ENCODE measurements around the gene SLC35A3. TPM values are rescaled to one million over a fixed set of nuclear protein-coding genes. Genes with fewer than 3 reads are reported as not detected.

Gene SLC35A3
- total RNA-seq, 1 experiment from 2014 or later, result 21.6 TPM

GRCh38 chr1:99979091-99979490 lies 9.3 kb downstream of the SLC35A3 start:
- Histone ChIP-seq H3K79me2 (ENCODE audit: insufficient read depth, low read length) (peaks cover 29% of the 10 kb centered on the region), H3K9ac (ENCODE audit: low read length) (no peak overlapping the region), H4K20me1 (ENCODE audit: insufficient read depth) (no peaks in the 10 kb centered on the region; the same call in 1 of the 2 replicates), H3K9me3 (ENCODE audit: control insufficient read depth in 1 of 2, insufficient read depth in 1 of 2, low read depth in 1 of 2, low read length in 2 of 2) (no peaks in the 10 kb centered on the region), H3K27me3 (ENCODE audit: insufficient read depth, low read length) (no peaks in the 10 kb centered on the region), H2AFZ (ENCODE audit: low read depth, low read length, poor library complexity, severe bottlenecking) (no peak overlapping the region), H3K27ac (ENCODE audit: low read depth, low read length) (no peak overlapping the region), H3K4me2 (ENCODE audit: low read length) (no peak overlapping the region), H3K4me1 (ENCODE audit: control insufficient read depth in 1 of 2, insufficient read depth in 2 of 2, low read length in 2 of 2) (peaks cover 0 to 2% of the 10 kb centered on the region in 2 experiments; a peak in 2 of 4 replicates), H3K9me2 (ENCODE audit: insufficient read depth) (no peaks in the 10 kb centered on the region), H3K4me3 (replicated peaks in 1 of 2; ENCODE audit: low read depth in 1 of 2, low read length in 2 of 2) (no peak overlapping the region), H3K36me3 (ENCODE audit: control insufficient read depth in 1 of 2, insufficient read depth in 2 of 2, low read length in 2 of 2) (no peaks in the 10 kb centered on the region; a peak in 1 of 4 replicates)
- no peak for ATAC-seq
- no TSS peak for BruUV-seq (replicated peaks)
- ChIA-PET CTCF (no interaction called here), RAD21 (ENCODE audit: low non-redundant PET in 1 of 2, low total read pairs in 2 of 2, uncharacterized antibody in 2 of 2, unreplicated experiment in 2 of 2) (no interaction called here), POLR2A (no interaction called here)
- DNase-seq (ENCODE audit: low read depth, low spot score), result no peak
- intact Hi-C loops (cut with micrococcal nuclease), result loop anchor here (10.0 kb wide), 1 partner anchor 376 kb away; the partner anchor contains the start of gene CDC14A
- TF ChIP-seq MAX (IDR thresholded peaks at IDR 0.05) (no peak), EZH2 (IDR thresholded peaks at IDR 0.05) (no peak), JUND (IDR thresholded peaks at IDR 0.05) (no peak), POLR2A (IDR thresholded peaks at IDR 0.05; ENCODE audit: borderline replicate concordance, extremely low read depth, insufficient read depth, insufficient read length) (no peak), RAD21 (IDR thresholded peaks at IDR 0.05; ENCODE audit: low read depth) (no peak), ZFX (IDR thresholded peaks at IDR 0.05) (no peak), YY1 (IDR thresholded peaks at IDR 0.05; ENCODE audit: extremely low read depth, insufficient replicate concordance, low read depth, low read length) (no peak), FOSL1 (IDR thresholded peaks at IDR 0.05; ENCODE audit: low read depth) (no peak), CEBPB (IDR thresholded peaks at IDR 0.05; ENCODE audit: low read depth) (no peak), SP1 (IDR thresholded peaks at IDR 0.05; ENCODE audit: low read depth) (no peak), CBX3 (IDR thresholded peaks at IDR 0.05; ENCODE audit: low read depth) (no peak), ZNF274 (IDR thresholded peaks at IDR 0.05; ENCODE audit: low read depth, low read length) (no peak), EGR1 (IDR thresholded peaks at IDR 0.05; ENCODE audit: low read depth) (no peak), SIN3A (IDR thresholded peaks at IDR 0.05; ENCODE audit: low read depth) (no peak), ELF1 (IDR thresholded peaks at IDR 0.05; ENCODE audit: borderline replicate concordance, low read depth) (no peak), POLR2AphosphoS5 (IDR thresholded peaks at IDR 0.05; ENCODE audit: low read depth, low read length) (no peak), TCF7L2 (IDR thresholded peaks at IDR 0.05; ENCODE audit: borderline replicate concordance, extremely low read depth, insufficient read depth, insufficient read length) (no peak), EZH2phosphoT487 (IDR thresholded peaks at IDR 0.05; ENCODE audit: borderline replicate concordance) (no peak)
- TF ChIP-seq, protein P1, sequence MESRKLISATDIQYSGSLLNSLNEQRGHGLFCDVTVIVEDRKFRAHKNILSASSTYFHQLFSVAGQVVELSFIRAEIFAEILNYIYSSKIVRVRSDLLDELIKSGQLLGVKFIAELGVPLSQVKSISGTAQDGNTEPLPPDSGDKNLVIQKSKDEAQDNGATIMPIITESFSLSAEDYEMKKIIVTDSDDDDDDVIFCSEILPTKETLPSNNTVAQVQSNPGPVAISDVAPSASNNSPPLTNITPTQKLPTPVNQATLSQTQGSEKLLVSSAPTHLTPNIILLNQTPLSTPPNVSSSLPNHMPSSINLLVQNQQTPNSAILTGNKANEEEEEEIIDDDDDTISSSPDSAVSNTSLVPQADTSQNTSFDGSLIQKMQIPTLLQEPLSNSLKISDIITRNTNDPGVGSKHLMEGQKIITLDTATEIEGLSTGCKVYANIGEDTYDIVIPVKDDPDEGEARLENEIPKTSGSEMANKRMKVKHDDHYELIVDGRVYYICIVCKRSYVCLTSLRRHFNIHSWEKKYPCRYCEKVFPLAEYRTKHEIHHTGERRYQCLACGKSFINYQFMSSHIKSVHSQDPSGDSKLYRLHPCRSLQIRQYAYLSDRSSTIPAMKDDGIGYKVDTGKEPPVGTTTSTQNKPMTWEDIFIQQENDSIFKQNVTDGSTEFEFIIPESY (IDR thresholded peaks at IDR 0.05; ENCODE audit: extremely low read depth, insufficient replicate concordance, low read length), result no peak
